ENCODE data around the gene UBE2D4. TPM values are rescaled to one million over a fixed set of nuclear protein-coding genes. Genes with fewer than 3 reads are reported as not detected.

UBE2D4 gene
- total RNA-seq = 6.4 and 10.2 TPM in 2 replicates
- 20.2 and 21.3 TPM in 2 replicates for polyA plus RNA-seq
- 13.6 and 13.9 TPM in 2 replicates for polyA plus RNA-seq (2012)
- polyA minus RNA-seq (ENCODE audit: low replicate concordance) = 24.1 and 51.5 TPM in 2 replicates

DNA sequence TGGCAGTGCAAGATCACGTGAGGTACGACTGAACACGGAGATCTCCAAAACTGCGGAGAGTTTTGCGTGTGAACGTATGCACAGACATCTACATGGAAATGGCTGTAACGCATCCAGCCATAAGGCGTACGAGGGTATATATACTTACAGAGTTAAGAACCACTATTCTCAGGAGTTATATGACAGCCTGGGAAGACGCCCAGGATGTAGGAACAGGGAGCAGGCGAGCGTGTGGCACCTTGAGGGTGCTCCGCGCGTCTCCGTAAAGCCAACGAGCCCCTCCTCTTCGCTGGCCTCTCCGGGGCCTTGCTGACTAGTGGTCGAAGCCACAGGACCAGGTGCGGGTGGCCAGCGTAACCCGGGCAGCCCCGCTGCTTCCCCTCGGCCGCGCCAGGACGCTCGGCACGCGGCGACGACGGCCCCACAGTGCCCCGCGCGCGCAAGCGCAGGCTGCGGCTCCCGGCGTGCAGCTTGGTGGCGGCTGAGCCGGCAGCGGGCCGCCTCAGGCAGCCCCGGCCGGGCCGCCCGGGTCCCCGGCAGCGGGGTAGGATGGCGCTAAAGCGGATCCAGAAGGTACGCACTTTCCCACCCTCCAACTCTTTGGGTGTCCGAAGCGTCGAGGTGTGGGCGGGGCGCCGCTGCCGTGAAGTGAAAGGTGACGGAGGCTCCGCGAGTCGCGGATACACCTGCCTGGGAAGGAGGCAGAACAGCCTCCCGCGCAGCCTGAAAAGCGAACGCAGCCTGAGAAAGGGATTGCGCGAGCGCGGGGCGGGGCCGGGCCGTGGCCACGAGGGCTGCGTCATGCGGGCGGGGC, at the start of gene UBE2D4:
Gene UBE2D4, plus strand, starts transcription at position 453 of the 814 bp plus-strand sequence. Its CDS starts 97 bp downstream, at position 550.
- H3K79me2 ChIP-seq (ENCODE audit: control insufficient read depth, insufficient read depth, low read length) = no peaks in the 10 kb centered on the region

DNA sequence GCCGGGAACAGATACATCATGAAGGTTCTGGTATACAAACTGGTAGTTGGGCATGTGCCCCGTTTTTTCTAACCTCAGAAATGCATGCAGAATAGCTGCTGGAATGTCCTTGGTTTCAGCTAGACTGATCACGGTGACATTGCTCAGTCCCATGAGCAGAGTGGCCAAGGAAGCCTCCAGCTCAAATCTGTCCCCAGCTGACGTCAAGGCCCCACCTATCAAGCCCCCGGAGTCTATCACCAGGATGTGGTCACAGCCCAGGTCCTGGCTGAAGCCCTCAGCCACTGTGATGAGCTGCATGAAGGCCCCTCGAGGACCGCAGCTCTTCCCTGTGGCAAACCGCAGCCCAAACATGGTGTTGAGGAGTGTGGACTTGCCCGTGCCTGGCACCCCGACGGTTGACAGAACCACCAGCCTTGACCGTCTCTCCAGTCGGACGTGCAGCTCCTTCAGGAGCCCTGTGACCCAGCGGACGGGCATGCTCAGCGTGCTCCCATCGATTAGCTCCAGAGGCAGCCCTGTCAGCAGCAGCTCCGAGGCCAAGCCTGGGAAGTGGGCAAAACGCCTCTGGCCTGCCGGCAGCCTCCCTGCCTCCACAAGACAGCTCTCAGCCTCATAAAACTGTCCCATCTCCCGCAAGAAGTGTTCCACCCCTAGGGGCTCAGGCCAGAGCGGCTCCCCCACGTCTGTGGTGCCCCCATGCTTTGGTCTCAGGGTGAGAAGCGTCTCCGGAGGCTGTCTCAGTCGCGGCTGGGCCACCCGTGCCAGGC, 49.1 kb upstream of the UBE2D4 start:
- Histone ChIP-seq H3K4me2 (ENCODE audit: extremely low read depth, insufficient read depth, low read length) (no peak overlapping the region), H3K27ac (ENCODE audit: insufficient read depth, low read length) (no peak overlapping the region), H3K4me3 (replicated peaks in 1 of 4; ENCODE audit: control extremely low read depth in 1 of 4, insufficient read depth in 1 of 4, low read depth in 3 of 4, low read length in 4 of 4) (no peak overlapping the region), H4K20me1 (ENCODE audit: control insufficient read depth, extremely low read depth, insufficient read depth, low read length) (no peaks in the 10 kb centered on the region), H3K9me3 (ENCODE audit: control insufficient read depth, insufficient read depth, low read depth, low read length) (no peaks in the 10 kb centered on the region), H3K9ac (ENCODE audit: insufficient read depth, low read length) (no peak overlapping the region), H3K4me1 (ENCODE audit: control insufficient read depth, extremely low read depth, insufficient read depth, low read length) (peaks cover 27% of the 10 kb centered on the region), H3K79me2 (ENCODE audit: control insufficient read depth, insufficient read depth, low read length) (peaks cover 15% of the 10 kb centered on the region), H2AFZ (ENCODE audit: low read length) (no peak overlapping the region), H3K36me3 (ENCODE audit: control insufficient read depth, insufficient read depth, low read length) (peaks cover 41% of the 10 kb centered on the region), H3K27me3 (ENCODE audit: control insufficient read depth, insufficient read depth, low read length) (no peaks in the 10 kb centered on the region)
- TF ChIP-seq EZH2 (IDR thresholded peaks at IDR 0.05; ENCODE audit: low read length, missing control alignments) = no peak
- no peak for TF ChIP-seq CTCF (conservative IDR thresholded peaks at IDR 0.05 in 1 of 2, IDR thresholded peaks at IDR 0.05 in 1 of 2; ENCODE audit: low read depth in 1 of 2, low read length in 2 of 2)
- no peak for DNase-seq (ENCODE audit: low read depth in 2 of 2)

More for the DNA sequence above, at the start of gene UBE2D4:
- Histone ChIP-seq H3K4me3 (replicated peaks in 1 of 4; ENCODE audit: control extremely low read depth in 1 of 4, insufficient read depth in 1 of 4, low read depth in 3 of 4, low read length in 4 of 4) (peak within 1 kb of the TSS; percentile 52 to 79 (median 68)), H3K36me3 (ENCODE audit: control insufficient read depth, insufficient read depth, low read length) (no peaks in the 10 kb centered on the region), H3K9ac (ENCODE audit: insufficient read depth, low read length) (peak within 1 kb of the TSS; percentile 68), H3K27me3 (ENCODE audit: control insufficient read depth, insufficient read depth, low read length) (no peaks in the 10 kb centered on the region), H4K20me1 (ENCODE audit: control insufficient read depth, extremely low read depth, insufficient read depth, low read length) (no peaks in the 10 kb centered on the region), H2AFZ (ENCODE audit: low read length) (peak within 1 kb of the TSS; percentile 84), H3K9me3 (ENCODE audit: control insufficient read depth, insufficient read depth, low read depth, low read length) (no peaks in the 10 kb centered on the region), H3K4me2 (ENCODE audit: extremely low read depth, insufficient read depth, low read length) (peak within 1 kb of the TSS; percentile 90), H3K27ac (ENCODE audit: insufficient read depth, low read length) (peak within 1 kb of the TSS; percentile 79), H3K4me1 (ENCODE audit: control insufficient read depth, extremely low read depth, insufficient read depth, low read length) (peaks cover 3% of the 10 kb centered on the region)
- peak; percentile 59 to 65 for DNase-seq (ENCODE audit: low read depth in 2 of 2)
- TF ChIP-seq CTCF (conservative IDR thresholded peaks at IDR 0.05 in 1 of 2, IDR thresholded peaks at IDR 0.05 in 1 of 2; ENCODE audit: low read depth in 1 of 2, low read length in 2 of 2) = no peak
